Gastroesophageal sphincter (tissue), 3 donors: ENCODE results near the gene FAM118A.

ENCODE experiments used
- CTCF ChIP-seq, 4 experiments: fragments of 200-600 bp in 2 of 4; fragments of 450-650 bp in 2 of 4; sonication (generic) in 1 of 4; IDR thresholded peaks; one replicate each; pipeline ENCODE4 v1.5.1; 2017 to 2019; ENCODE audit warnings: antibody characterized with exemption in 4 of 4, mild to moderate bottlenecking in 2 of 4, moderate library complexity in 2 of 4
- POLR2A ChIP-seq, 2 donors: fragments of 450-650 bp; IDR thresholded peaks; one replicate each; pipeline ENCODE4 v1.6.1; 2017; ENCODE audit warnings: antibody characterized with exemption in 2 of 2, mild to moderate bottlenecking in 2 of 2, moderate library complexity in 1 of 2
- POLR2AphosphoS5 ChIP-seq: sonication (generic); formaldehyde crosslinking; IDR thresholded peaks from one replicate; pipeline ENCODE4 v1.6.1; 2017; ENCODE audit warnings: antibody characterized with exemption

GRCh38 chr22:45303181-45303580 is 6.6 kb upstream of the FAM118A start:
- no peak for TF ChIP-seq CTCF (IDR thresholded peaks at IDR 0.05)
- no peak for TF ChIP-seq POLR2AphosphoS5
- no peak for TF ChIP-seq POLR2A (IDR thresholded peaks at IDR 0.05)
